ENCODE data around the gene RABL3.

DNA sequence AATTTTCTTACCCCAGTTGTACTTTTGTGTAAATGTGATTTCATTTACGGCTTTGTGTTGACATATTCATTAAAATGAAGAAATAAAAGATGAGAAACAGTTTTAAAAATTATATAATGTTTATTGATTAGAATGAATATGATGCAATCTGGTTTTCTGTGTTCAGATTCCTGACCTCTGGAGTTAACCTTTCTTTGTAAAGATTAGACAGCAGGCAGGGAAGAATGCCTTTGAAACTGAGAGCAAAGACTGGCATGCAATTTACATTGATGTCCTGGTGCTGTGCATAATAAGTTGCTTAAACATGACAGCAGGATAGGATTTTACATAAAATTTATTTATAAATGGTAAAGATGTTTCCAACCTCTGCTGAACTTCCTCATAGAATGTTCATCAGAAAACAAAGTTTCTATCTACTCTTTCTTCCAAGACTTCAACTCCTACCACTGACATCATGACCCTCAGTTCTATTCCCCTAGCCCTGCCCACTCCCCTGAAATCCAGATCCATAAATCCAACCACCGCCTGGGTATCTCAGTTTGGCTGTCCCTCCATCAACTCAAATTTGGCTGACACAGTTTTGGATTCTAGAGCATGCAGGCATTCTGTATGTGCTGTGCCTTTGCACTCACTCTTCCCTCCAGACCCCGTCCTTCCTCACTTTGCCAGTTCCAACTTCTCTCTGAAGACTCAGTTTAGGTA, 62.0 kb downstream of the RABL3 start:
- no peak for TF ChIP-seq EZH2 (IDR thresholded peaks at IDR 0.05; ENCODE audit: borderline replicate concordance, low read depth, low read length, poor library complexity, severe bottlenecking)
- TF ChIP-seq CTCF (conservative IDR thresholded peaks at IDR 0.05; ENCODE audit: low read depth, low read length), result no peak
